GM08714 (cell line): ENCODE measurements around the gene PTPRN2.

Source experiments
- H3K4me3 ChIP-seq: fragments of 200-500 bp; sonication (Bioruptor generic); 2 replicates; pipeline ENCODE4 v1.5.1; 2014; ENCODE audit warnings: mild to moderate bottlenecking, low read length, inconsistent platforms
- ZNF274 ChIP-seq: IDR thresholded peaks from 2 replicates; pipeline ENCODE4 v1.6.1; 2012; ENCODE audit warnings: mild to moderate bottlenecking, low read depth, low read length

PTPRN2 gene

DNA sequence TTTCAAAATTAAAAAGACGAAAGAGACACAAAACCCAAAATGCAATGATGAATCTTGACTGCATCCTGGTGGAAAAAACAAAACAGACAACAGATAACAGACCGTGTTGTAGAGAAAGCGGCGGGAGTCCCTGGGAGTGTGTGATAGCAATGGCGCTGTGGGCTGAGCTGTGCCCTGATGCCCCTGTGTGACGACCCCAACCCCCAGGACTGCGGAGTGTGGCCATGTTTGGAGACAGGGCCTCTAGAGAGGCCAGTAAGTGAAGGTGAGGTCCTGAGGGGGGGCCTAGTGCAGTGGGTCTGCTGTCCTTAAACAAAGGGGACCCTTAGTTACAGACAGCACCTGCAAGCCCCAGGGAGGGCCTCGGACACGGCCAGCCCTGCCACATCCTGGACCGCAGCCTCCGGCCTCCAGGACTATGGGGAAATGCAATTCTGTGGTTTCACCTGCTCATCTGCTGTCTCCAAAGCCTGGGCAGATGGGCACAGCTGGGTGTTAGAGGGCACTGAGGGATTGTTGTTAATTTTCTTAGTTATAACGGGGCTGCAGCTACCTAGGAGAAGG is 973.1 kb downstream of the PTPRN2 start:
- no peak for TF ChIP-seq ZNF274

DNA sequence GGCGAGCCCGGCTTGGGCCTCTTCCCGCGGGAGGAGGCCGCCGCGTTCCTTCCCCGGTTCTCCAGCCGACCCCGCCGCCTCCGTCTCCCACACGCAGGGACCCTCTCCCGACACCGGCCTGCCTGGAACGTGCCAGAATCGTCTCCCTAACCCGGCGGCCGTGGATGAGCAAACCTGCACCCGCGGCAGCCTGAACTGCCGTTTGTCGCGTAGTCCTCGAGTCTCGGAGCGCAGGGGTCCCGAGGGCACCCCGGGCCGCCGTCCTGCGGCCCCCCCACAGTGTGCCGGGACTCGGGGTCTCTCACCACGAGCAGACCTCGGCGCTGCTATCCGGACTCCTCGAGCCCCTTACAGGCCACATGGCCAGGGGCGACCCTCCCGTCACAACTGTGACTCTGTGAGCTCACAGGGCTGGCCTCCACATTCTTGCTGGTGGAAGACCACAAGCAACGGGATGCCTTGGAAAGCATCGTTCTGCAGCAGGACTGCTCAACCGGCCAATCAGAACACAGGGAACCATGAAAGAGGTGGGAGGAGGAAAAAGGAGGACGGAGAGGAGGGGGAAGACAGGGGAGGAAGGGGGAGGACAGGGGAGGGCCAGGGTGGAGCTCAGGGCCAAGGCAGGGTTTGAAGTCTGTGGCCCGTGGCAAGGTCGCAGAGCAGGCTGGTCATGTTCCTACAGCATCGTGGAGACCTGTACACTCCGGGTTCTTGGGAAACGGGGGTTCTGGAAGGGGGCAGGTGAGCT is 973.9 kb downstream of the PTPRN2 start:
- H3K4me3 ChIP-seq = peak overlapping the region; percentile 40; the same call in 1 of the 2 replicates
- TF ChIP-seq ZNF274 = no peak

More for the DNA sequence above, 973.1 kb downstream of the PTPRN2 start:
- no peak overlapping the region for H3K4me3 ChIP-seq

DNA sequence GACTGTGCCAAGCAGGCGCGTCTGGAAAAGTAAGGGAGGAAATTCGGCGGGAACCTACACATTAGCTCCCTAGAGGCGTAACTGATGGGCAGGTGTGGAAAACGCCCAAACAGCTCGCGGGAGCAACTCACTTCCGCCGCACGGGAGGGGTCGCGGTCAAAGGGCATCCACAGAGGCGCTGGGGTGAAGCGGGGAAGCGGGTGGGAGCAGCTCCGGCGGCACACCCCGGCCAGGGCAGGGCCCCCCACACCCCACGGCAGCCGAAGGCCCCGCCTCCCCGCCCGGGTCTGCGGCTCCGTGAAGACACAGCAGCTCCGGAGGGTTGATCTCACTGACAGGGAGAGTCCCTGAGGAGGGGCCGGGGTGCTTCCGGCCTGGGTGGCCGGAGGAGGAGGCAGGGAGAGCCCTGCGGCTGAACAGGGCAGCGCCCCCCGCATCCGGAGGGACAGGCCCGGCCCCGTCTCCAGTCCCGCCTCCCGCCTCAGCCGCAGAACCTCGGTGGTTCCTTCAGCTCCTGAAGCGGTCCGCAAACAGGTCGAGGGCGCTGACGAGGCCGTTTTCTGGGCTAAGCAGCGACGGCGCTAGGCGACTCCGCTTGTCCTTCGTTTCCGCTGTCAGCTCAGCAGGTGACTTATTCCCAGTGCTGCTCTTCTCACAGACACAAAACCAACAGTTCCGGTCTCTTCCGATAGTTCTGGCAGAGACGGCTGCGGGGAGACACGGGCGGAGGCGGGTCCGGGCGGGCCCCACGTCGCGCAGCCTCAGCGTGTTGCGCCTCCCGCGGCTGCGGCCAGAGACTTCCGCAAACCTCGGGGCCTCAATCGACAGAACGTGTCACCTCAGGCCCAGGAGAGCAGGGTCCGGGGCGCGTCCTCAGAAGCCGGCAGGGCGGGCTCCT is 974.7 kb downstream of the PTPRN2 start:
- peak overlapping the region; percentile 40; the same call in 1 of the 2 replicates for H3K4me3 ChIP-seq
- no peak for TF ChIP-seq ZNF274

DNA sequence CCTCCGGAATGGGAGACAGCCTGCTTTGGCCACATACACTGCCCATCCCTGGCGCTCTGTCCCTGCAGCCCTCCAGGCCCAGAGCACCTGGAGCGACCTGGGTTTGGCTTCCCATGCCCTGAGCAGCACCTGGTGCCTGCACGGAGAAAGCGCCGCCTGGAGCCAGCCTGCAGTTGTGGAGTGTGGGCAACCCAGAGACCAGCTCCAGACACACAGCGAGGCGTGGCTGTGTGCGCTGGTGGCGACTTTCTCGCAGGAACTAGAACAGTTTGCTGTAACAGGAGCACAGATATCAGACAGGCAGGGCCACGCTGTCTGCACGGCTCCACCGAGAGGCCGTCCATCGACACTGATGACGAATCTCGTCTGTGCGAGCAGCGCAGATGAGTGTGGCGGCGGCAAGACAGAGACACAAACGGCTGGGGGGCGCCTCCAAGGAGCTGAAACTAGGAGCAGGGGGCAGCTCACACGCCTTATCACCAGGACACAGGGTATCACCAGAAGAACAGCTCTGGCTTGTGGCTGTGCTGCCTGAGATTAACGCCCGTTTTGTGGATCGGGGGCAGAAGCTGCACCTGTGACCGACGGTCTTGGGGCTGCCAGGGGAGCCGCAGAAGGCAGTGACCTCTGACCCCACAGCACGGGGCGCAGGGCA is 975.5 kb downstream of the PTPRN2 start:
- H3K4me3 ChIP-seq = peak overlapping the region; percentile 40; the same call in 1 of the 2 replicates
- TF ChIP-seq ZNF274 = no peak

DNA sequence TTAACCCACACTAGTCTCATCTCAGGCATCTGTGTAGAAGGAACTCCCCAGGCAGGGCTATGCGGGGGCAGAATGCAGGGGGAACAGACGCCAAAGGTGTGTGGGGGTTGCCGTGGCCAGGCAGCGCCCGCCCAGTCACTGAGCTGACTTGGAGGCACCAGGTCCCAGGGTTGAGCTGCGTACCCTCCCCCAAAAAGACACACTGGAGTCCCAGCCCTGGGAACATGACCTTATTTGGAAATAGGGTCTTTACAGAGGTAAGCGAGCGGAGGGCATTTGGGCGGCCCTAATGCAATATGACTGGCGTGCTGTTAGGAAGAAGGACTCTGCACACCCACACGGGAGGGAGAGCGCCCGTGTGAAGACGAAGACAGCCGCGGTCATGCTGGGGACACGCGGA is 976.3 kb downstream of the PTPRN2 start:
- H3K4me3 ChIP-seq = no peak overlapping the region
- no peak for TF ChIP-seq ZNF274

DNA sequence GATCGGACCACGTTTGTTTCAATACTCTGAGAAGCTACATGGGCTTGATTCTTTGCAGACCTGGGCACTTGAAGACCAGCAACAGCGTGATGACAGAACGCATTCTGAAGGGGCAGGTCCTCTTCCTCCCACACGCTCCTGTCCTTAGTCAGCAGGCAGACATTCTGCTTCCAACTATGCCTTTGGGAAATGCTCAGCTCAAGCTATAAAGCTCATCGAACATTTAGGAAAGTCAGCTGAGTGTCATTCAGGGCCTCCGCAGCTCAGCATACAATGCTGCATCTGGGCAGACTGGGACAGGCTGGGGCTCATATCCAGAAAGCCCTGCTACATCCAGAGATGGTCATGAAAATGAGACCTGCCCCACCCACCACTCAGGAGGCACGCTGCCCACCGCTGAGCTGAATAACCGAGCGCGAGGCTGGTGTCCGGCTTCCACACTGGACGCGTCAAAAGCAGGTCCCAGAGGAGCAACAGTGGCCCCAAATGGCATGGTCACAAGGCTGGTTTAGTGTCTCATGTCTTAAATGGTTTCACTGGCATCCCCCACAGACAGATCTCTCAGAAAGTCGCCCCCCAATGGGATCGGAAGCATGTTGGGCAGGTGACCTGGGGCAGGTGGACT is 976.8 kb downstream of the PTPRN2 start:
- H3K4me3 ChIP-seq = no peak overlapping the region
- TF ChIP-seq ZNF274 = no peak

DNA sequence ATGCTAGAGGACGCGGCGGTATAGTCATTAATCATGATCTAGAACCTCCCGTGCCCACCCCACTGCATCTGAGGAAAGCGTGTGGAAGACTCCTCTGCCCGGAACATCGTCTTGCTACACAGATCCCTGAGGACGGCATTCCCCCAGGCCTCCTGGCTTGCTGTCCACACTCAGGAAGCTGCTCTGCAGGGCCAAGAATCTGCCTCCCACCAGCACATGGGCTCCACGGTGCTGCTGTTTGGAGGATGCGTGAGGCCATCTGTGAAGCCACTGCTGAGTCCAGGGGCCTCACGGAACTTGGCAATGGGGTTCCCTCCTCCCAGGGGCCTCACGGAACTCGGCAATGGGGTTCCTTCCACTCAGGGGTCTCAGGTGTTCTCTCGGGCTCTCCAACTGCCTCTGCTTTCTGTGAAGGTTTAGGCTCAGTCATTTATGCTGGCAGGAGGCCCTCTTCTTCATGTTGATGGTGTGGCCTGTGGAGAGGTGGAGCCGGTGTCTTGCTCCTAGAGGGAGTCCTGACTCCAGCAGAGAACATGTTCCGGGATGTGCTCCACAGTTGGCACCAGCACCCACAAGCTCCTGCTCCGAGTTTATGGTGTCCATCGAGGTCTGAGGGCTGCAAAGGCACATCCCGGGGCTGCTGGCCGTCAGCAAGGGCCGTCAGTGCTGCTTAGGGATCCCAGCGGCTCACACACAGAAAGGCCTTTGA is 977.5 kb downstream of the PTPRN2 start:
- no peak for TF ChIP-seq ZNF274
- no peak overlapping the region for H3K4me3 ChIP-seq

DNA sequence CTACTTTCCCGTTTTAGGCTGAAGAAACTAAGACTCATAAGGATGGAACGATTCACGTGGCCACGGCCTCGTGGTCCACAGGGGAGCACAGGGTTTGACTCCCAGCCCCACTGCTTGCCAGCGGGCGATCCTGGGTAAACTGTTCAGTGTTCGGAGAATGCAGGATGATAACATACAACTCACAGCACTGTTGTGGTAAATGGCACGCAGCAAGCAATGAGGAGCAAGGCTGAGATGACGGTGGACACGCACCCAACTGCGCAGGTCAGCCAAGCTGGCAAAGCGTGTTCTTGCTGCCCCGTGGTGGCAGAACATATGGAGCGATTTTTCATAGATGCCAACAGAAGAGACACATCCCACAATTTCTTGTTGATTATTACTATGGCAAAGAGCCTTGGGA is 978.1 kb downstream of the PTPRN2 start:
- TF ChIP-seq ZNF274 = no peak

DNA sequence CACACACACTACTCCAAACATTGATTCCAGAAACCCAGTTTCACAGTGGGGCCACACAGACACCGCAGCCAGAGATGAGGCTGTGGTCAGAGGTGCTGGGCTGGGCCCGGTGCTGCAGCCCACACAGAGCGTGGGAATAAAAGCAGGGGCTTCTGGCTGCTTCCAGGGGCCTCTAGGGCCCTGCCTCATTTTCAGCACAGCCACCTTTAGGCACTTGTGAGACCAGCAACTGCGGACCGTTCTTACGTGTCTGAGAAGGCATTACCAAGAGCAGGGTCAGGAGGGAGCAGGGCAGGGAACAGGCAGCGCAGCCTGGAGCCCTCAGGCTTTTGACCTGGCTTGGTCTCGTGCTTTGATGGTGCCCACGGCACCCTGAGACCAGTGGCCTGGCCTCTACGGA is 980.4 kb downstream of the PTPRN2 start:
- H3K4me3 ChIP-seq = no peak overlapping the region

More for the DNA sequence above, 978.1 kb downstream of the PTPRN2 start:
- no peak overlapping the region for H3K4me3 ChIP-seq

DNA sequence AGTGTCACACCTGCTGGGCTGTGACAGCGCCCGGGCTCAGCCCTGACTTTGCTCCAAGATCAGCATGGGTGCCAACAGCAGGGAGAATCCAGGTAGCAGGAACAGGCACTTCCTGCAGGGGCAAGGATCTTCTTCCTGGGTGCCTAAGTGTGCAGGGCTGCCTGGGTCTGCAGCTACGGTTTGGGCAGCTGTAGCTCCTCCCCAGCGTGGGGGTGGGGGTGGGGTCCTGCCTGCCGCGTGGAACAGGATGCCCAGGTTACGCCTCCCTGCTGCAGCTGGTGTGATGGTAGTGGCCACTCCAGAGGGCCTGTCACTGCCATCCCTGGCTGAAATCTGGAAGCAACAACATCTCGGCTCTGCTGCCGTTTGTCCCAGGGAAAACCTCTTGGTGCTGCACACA is 981.5 kb downstream of the PTPRN2 start:
- TF ChIP-seq ZNF274 = no peak
- H3K4me3 ChIP-seq = no peak overlapping the region

More for the DNA sequence above, 980.4 kb downstream of the PTPRN2 start:
- no peak for TF ChIP-seq ZNF274

DNA sequence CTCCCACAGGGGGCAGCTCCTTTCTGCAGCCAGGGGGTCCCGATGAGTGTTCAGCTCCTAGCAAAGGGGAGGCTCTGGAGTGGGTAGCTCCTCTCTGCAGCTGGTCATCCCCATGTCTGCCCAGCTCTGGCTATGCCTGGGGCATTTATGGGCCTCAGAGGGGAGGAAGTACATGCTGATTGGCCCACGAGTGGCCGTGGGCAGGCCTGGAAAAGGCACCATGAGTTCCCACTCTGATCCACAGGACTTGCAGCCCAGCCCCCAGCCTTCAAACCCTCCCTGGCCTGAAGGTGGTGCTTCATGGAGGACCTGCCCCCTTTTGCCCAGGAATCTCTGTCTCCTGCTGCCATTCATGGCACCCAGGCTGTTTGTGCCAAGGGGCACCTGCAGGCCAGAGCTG is 982.0 kb downstream of the PTPRN2 start:
- no peak overlapping the region for H3K4me3 ChIP-seq
- TF ChIP-seq ZNF274 = no peak

DNA sequence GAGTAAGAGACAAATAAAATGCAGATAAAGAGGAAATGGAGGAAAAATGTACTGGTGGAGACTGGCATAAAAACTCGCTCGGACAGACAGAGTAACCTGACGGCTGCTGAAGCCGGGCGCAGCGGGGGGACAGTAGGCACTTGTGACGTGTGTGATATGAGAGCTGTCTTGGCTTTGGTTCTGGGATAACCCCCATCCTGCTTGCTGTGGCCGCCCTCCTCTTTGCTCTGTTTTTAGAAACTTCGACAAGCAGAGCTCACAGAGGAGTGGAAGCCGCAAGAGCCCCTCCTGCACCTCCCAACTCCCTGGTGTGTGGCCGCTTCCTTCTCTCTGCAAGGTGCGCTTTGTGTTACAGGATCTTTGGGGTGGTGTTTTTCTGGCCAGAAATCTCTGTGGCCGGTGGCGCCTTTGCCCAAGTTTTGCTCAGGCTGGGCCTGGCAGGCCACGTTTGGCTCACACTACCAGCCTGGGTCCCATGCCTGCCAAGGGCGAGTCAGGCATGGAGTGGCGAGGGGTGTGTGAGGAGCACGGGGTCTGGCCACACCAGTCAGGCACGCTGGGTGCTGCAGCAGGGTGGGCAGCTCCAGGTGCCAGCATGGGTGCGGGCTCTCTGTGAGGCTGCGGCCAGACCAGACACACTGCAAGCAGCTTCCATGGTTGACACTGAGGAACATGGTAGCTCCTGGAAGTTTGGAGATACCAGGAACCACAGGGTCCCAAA is 982.8 kb downstream of the PTPRN2 start:
- no peak overlapping the region for H3K4me3 ChIP-seq
- no peak for TF ChIP-seq ZNF274
